GM12892 (cell line): ENCODE data around the gene ITGB4.

Experiments
- POLR2A ChIP-seq: IDR thresholded peaks from 2 replicates; pipeline ENCODE4 v1.6.1; 2011; ENCODE audit warnings: low read depth, low read length, control low read depth
- POLR2AphosphoS5 ChIP-seq: IDR thresholded peaks from 2 replicates; pipeline ENCODE4 v1.6.1; 2011; ENCODE audit warnings: low read depth, low read length, control low read depth
- TAF1 ChIP-seq: IDR thresholded peaks from 2 replicates; pipeline ENCODE4 v1.6.1; 2011; ENCODE audit warnings: low read depth, mild to moderate bottlenecking, control low read depth, low read length, borderline replicate concordance

DNA sequence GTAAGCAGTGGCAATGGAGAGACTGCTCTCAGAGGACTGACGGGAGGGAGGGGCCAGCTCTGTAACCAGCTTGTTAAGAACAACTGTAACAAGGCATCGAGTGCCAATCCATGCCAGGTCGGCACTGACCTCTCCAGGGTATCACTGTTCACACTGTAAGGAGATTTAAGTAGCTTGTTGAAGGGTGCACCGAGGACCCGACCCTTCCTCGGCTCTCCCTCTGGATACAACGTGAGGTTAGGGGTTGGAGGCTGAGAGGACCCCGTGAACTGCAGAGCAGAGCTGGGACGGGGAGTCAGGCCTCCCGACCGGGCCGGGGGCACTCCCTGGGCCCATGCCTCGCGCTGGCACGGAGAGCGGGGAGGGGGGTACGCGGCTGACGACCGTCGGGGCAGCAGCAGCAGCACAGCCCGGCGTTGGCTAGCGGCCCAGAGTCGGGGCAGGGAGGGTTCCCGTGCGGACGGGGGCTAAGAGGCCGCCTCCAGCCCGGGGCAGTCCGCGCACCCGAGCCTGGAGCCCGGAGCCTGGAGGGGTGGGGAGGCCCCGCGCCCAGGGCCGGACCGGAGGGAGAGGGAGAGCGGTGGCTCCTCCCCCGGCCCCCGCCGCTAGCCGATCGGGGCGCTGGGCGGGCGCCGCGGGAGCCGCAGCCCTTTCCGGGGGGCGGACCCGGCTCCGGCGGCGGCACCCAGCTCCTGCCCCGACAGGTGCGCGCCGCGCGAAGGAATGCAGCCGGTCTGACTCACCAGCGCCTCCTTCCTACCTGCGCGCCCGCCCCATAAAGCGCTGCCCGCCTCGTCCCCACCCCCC is at the start of gene ITGB4:
- TF ChIP-seq POLR2A = no peak
- no peak for TF ChIP-seq POLR2AphosphoS5
- no peak for TF ChIP-seq TAF1
